AG09309 (cell line): ENCODE results near the gene MYBPHL.

Experiments
- DNase-seq: peaks from one replicate; pipeline ENCODE4 v3.0.0-alpha.2; 2010; ENCODE audit warnings: low read depth
- H3K4me3 ChIP-seq: 2 replicates; pipeline ENCODE4 v1.5.1; 2011; ENCODE audit warnings: mild to moderate bottlenecking, low read depth, low read length, moderate library complexity; ENCODE audit not compliant: control insufficient read depth
- CTCF ChIP-seq: IDR thresholded peaks from 2 replicates; pipeline ENCODE4 v1.5.1; 2011; ENCODE audit warnings: mild to moderate bottlenecking, low read depth, low read length, inconsistent platforms; ENCODE audit not compliant: insufficient read depth, control insufficient read depth; ENCODE audit errors: missing control alignments

MYBPHL gene

DNA sequence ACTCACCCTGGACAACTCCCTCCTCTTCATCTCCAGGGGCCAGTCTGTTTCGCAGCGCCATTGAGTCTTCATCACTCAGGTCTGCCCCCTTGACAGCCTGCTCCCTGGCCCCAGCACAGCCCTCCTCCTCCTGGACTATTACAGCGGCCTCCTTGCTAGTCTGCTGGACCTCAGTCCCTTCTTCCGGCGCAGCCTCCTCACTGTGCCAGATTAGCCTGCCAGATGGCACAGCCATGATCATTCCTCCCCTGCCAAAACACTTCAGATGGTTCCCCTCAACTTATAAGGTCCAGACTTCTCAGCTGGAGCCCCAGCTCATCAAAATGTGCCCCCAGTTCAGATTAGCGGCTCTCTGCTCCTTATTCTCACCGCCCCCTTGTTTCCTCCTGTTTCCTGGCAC is 64.4 kb downstream of the MYBPHL start:
- no peak for TF ChIP-seq CTCF
- DNase-seq: no peak
- no peak overlapping the region for H3K4me3 ChIP-seq
